H9 (cell line): ENCODE data around the gene MYH9. TPM values are rescaled to one million over a fixed set of nuclear protein-coding genes. Genes with fewer than 3 reads are reported as not detected.
A peak's percentile ranks its signal among the peaks of the same experiment; 100 is the strongest.

Experiments
- DNase-seq: peaks from one replicate; pipeline ENCODE4 v3.0.0-alpha.2; 2017
- H2AFZ ChIP-seq: one replicate; pipeline ENCODE4 v1.6.1; 2013; ENCODE audit warnings: mild to moderate bottlenecking, low read length, control low read depth, moderate library complexity
- H2AK5ac ChIP-seq: 2 replicates; pipeline ENCODE4 v1.6.1; 2013; ENCODE audit warnings: low read length, control low read depth, mixed read lengths; ENCODE audit not compliant: insufficient read length
- H2BK120ac ChIP-seq: one replicate; pipeline ENCODE4 v1.6.1; 2013; ENCODE audit warnings: low read depth, mild to moderate bottlenecking, low read length, control low read depth, inconsistent platforms; ENCODE audit not compliant: poor library complexity, severe bottlenecking
- H2BK12ac ChIP-seq: 2 replicates; pipeline ENCODE4 v1.6.1; 2013; ENCODE audit warnings: low read length, control low read depth, mixed read lengths, low read depth; ENCODE audit not compliant: insufficient read length
- H2BK15ac ChIP-seq: 2 replicates; pipeline ENCODE4 v1.6.1; 2013; ENCODE audit warnings: low read depth, low read length, control low read depth
- H2BK20ac ChIP-seq: one replicate; pipeline ENCODE4 v1.6.1; 2013; ENCODE audit warnings: low read depth, mild to moderate bottlenecking, low read length, control low read depth, inconsistent platforms; ENCODE audit not compliant: poor library complexity, severe bottlenecking
- H2BK5ac ChIP-seq: 2 replicates; pipeline ENCODE4 v1.6.1; 2013; ENCODE audit warnings: low read length, control low read depth, mixed read lengths; ENCODE audit not compliant: insufficient read length
- H3K14ac ChIP-seq: 2 replicates; pipeline ENCODE4 v1.6.1; 2013; ENCODE audit warnings: low read length, control low read depth; ENCODE audit not compliant: insufficient read depth
- H3K18ac ChIP-seq: 2 replicates; pipeline ENCODE4 v1.6.1; 2013; ENCODE audit warnings: low read depth, mild to moderate bottlenecking, mixed read lengths, low read length, control low read depth; ENCODE audit not compliant: insufficient read length
- H3K23ac ChIP-seq: 2 replicates; pipeline ENCODE4 v1.6.1; 2013; ENCODE audit warnings: low read length, control low read depth, mixed read lengths, low read depth; ENCODE audit not compliant: insufficient read length
- H3K23me2 ChIP-seq: 2 replicates; pipeline ENCODE4 v1.6.1; 2013; ENCODE audit warnings: low read depth, mild to moderate bottlenecking, mixed read lengths, low read length, control low read depth; ENCODE audit not compliant: insufficient read length, poor library complexity, severe bottlenecking
- H3K27ac ChIP-seq: 2 replicates; pipeline ENCODE4 v1.5.1; 2013; ENCODE audit warnings: low read length, control low read depth, mixed read lengths, low read depth; ENCODE audit not compliant: insufficient read length
- H3K27me3 ChIP-seq: 2 replicates; pipeline ENCODE4 v1.6.1; 2013; ENCODE audit warnings: low read length, control low read depth, inconsistent platforms; ENCODE audit not compliant: insufficient read depth
- H3K4ac ChIP-seq: 2 replicates; pipeline ENCODE4 v1.6.1; 2013; ENCODE audit warnings: low read depth, mild to moderate bottlenecking, control low read depth, inconsistent platforms, low read length, moderate library complexity
- H3K4me1 ChIP-seq: 2 replicates; pipeline ENCODE4 v1.6.1; 2013; ENCODE audit warnings: low read length, control low read depth, inconsistent platforms; ENCODE audit not compliant: insufficient read depth
- H3K4me2 ChIP-seq: 2 replicates; pipeline ENCODE4 v1.6.1; 2013; ENCODE audit warnings: low read length, control low read depth, mixed read lengths; ENCODE audit not compliant: insufficient read length, insufficient read depth
- H3K56ac ChIP-seq: 2 replicates; pipeline ENCODE4 v1.6.1; 2013; ENCODE audit warnings: low read depth, mild to moderate bottlenecking, mixed read lengths, low read length, control low read depth; ENCODE audit not compliant: insufficient read length
- H3K79me1 ChIP-seq: 2 replicates; pipeline ENCODE4 v1.6.1; 2013; ENCODE audit warnings: low read depth, mild to moderate bottlenecking, moderate library complexity, low read length, control low read depth, inconsistent platforms; ENCODE audit not compliant: insufficient read depth, poor library complexity, severe bottlenecking
- H3K79me2 ChIP-seq: 2 replicates; pipeline ENCODE4 v1.6.1; 2013; ENCODE audit warnings: low read length, control low read depth, inconsistent platforms; ENCODE audit not compliant: insufficient read depth
- H3K9ac ChIP-seq: 2 replicates; pipeline ENCODE4 v1.6.1; 2013; ENCODE audit warnings: low read length, control low read depth, mixed read lengths; ENCODE audit not compliant: insufficient read length; ENCODE audit errors: extremely low read depth
- H3K9me3 ChIP-seq: one replicate; pipeline ENCODE4 v1.6.1; 2013; ENCODE audit warnings: low read depth, low read length, inconsistent platforms; ENCODE audit not compliant: control insufficient read depth
- H3T11ph ChIP-seq: one replicate; pipeline ENCODE4 v1.6.1; 2013; ENCODE audit warnings: mild to moderate bottlenecking, low read length, control low read depth, inconsistent platforms
- H4K20me1 ChIP-seq: one replicate; pipeline ENCODE4 v1.6.1; 2013; ENCODE audit not compliant: control insufficient read depth, insufficient read length, insufficient read depth
- H4K5ac ChIP-seq: 2 replicates; pipeline ENCODE4 v1.6.1; 2013; ENCODE audit warnings: low read depth, mild to moderate bottlenecking, mixed read lengths, low read length, control low read depth; ENCODE audit not compliant: insufficient read length
- H4K8ac ChIP-seq: replicated peaks from 2 replicates; pipeline ENCODE4 v1.6.1; 2013; ENCODE audit warnings: low read length, control low read depth, mixed read lengths, low read depth; ENCODE audit not compliant: insufficient read length
- H4K91ac ChIP-seq: 2 replicates; pipeline ENCODE4 v1.6.1; 2013; ENCODE audit warnings: low read depth, mild to moderate bottlenecking, moderate library complexity, mixed read lengths, low read length, control low read depth; ENCODE audit not compliant: insufficient read length
- H3K27ac Mint-ChIP-seq, 3 experiments: 2 replicates in 2 of 3; 3 replicates in 1 of 3; pipeline ENCODE4 v1.8.0; 2020 to 2021; ENCODE audit warnings: mixed read lengths in 3 of 3, mild to moderate bottlenecking in 1 of 3, moderate library complexity in 1 of 3
- H3K27me3 Mint-ChIP-seq: 2 replicates; pipeline ENCODE4 v1.8.0; 2021; ENCODE audit warnings: low read depth, mild to moderate bottlenecking, moderate library complexity, mixed read lengths
- H3K36me3 Mint-ChIP-seq, 3 experiments: 2 replicates in 2 of 3; 3 replicates in 1 of 3; pipeline ENCODE4 v1.8.0; 2020 to 2021; ENCODE audit warnings: low read depth in 3 of 3, mixed read lengths in 3 of 3; ENCODE audit not compliant: insufficient read depth in 1 of 3
- H3K4me1 Mint-ChIP-seq, 2 experiments: 2 replicates each; pipeline ENCODE4 v1.8.0; 2020; ENCODE audit warnings: mixed read lengths in 2 of 2
- H3K4me3 Mint-ChIP-seq, 2 experiments: 2 replicates in 1 of 2; 3 replicates in 1 of 2; pipeline ENCODE4 v1.8.0; 2020 to 2021; ENCODE audit warnings: mild to moderate bottlenecking in 2 of 2, mixed read lengths in 2 of 2, moderate library complexity in 1 of 2
- H3K9me3 Mint-ChIP-seq, 2 experiments: 2 replicates in 1 of 2; 3 replicates in 1 of 2; pipeline ENCODE4 v1.8.0; 2020; ENCODE audit warnings: mild to moderate bottlenecking in 2 of 2, mixed read lengths in 2 of 2, moderate library complexity in 1 of 2
- CTCF ChIP-seq: fragments of 200-600 bp; sonication (generic); conservative IDR thresholded peaks from 3 replicates; pipeline ENCODE4 v1.8.0; 2021; ENCODE audit warnings: antibody characterized with exemption, mild to moderate bottlenecking
- WGBS: extraction: QIAGEN DNeasy Blood & Tissue Kit; methylation state at CpG from one replicate; pipeline ENCODE4 v1.1.7; 2013; ENCODE audit warnings: missing lambda C conversion rate, low lambda C conversion rate, mixed read lengths; ENCODE audit not compliant: insufficient read length; ENCODE audit errors: extremely low coverage; 5-methylcytosine and 5-hydroxymethylcytosine counted together
- total RNA-seq: library from RNA; stranded (reverse); gene quantifications from 2 replicates; pipeline ENCODE4 v1.2.1, GENCODE V29; 2021

Gene MYH9
- total RNA-seq, 1 experiment from 2014 or later, result 266 TPM

DNA sequence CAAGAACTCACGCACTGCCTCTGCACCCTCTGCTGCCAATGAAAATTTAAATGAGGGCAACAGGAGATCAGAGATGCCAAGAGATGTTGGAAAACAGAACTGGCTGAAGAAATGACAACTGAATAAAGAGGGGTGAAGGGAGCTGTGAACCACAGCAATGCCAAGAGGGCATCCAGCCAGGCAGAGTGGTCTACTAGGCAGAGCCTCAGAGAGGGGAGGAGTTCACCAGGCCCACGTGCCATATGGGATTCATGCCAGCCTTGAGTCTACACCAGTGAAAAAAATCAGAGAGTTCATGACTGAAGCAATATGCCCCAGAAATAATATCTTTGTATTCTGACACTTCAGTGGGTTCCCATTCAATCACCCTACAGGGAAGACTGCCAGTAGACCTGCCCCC lies 152.8 kb downstream of the MYH9 start:
- H3T11ph ChIP-seq, result no peak overlapping the region
- no peak overlapping the region for H2BK120ac ChIP-seq
- peaks cover 10 to 45% (median 25%) of the 10 kb centered on the region in 3 experiments for H3K36me3 Mint-ChIP-seq
- no peak overlapping the region for H2BK20ac ChIP-seq
- no peak overlapping the region for H3K14ac ChIP-seq
- H3K79me2 ChIP-seq, result no peaks in the 10 kb centered on the region; the same call in 1 of the 2 replicates
- no peak overlapping the region; a peak in 1 of 5 replicates for H3K4me3 Mint-ChIP-seq
- no peak overlapping the region for H2BK5ac ChIP-seq
- H3K4me1 Mint-ChIP-seq, result peaks cover 33 to 34% of the 10 kb centered on the region in 2 experiments
- no peak overlapping the region for H2AK5ac ChIP-seq
- H3K9me3 Mint-ChIP-seq, result no peaks in the 10 kb centered on the region; a peak in 1 of 5 replicates
- no peak overlapping the region for H3K27ac ChIP-seq
- H3K9me3 ChIP-seq, result no peaks in the 10 kb centered on the region
- no peak overlapping the region for H3K23ac ChIP-seq
- no peak overlapping the region for H3K4ac ChIP-seq
- no peak overlapping the region for H3K56ac ChIP-seq
- no peak overlapping the region for H4K5ac ChIP-seq
- H3K27me3 Mint-ChIP-seq, result no peaks in the 10 kb centered on the region
- H3K27ac Mint-ChIP-seq, result no peak overlapping the region
- H3K4me2 ChIP-seq, result no peak overlapping the region
- no peak for TF ChIP-seq CTCF
- no peak overlapping the region for H2BK12ac ChIP-seq
- H4K20me1 ChIP-seq, result no peaks in the 10 kb centered on the region
- H2AFZ ChIP-seq, result no peak overlapping the region
- no peak overlapping the region for H3K18ac ChIP-seq
- no peaks in the 10 kb centered on the region for H3K79me1 ChIP-seq
- H3K9ac ChIP-seq, result no peak overlapping the region
- no CpG with 5 or more reads among the region's 2 CpGs for WGBS
- no peaks in the 10 kb centered on the region for H3K27me3 ChIP-seq
- peaks cover 9% of the 10 kb centered on the region for H3K23me2 ChIP-seq
- H2BK15ac ChIP-seq, result no peak overlapping the region
- no peaks in the 10 kb centered on the region for H3K4me1 ChIP-seq
- DNase-seq, result peak; percentile 7
- no peak overlapping the region for H4K91ac ChIP-seq
- H4K8ac ChIP-seq, result no peak overlapping the region
